Trophoblast cell (in vitro differentiated cells and primary cell): Measurements from ENCODE around the gene SIK3.

Experiments
- DNase-seq, 2 donors: peaks; one replicate each; pipeline ENCODE4 v3.0.0-alpha.2; 2016
- H2AFZ ChIP-seq: 2 replicates; pipeline ENCODE4 v1.6.1; 2013; ENCODE audit warnings: low read length, moderate library complexity, mild to moderate bottlenecking; ENCODE audit not compliant: insufficient read depth, poor library complexity
- H2AK5ac ChIP-seq: 2 replicates; pipeline ENCODE4 v1.6.1; 2013; ENCODE audit warnings: mild to moderate bottlenecking, low read length
- H2BK120ac ChIP-seq: 2 replicates; pipeline ENCODE4 v1.6.1; 2013; ENCODE audit warnings: low read length, mild to moderate bottlenecking, moderate library complexity; ENCODE audit not compliant: insufficient read depth, poor library complexity
- H2BK12ac ChIP-seq: 2 replicates; pipeline ENCODE4 v1.6.1; 2013; ENCODE audit warnings: mild to moderate bottlenecking, low read length, moderate library complexity
- H2BK5ac ChIP-seq: 2 replicates; pipeline ENCODE4 v1.6.1; 2013; ENCODE audit warnings: low read length, low read depth, moderate library complexity, mild to moderate bottlenecking; ENCODE audit not compliant: poor library complexity
- H3K14ac ChIP-seq: 2 replicates; pipeline ENCODE4 v1.6.1; 2013; ENCODE audit warnings: mild to moderate bottlenecking, low read length
- H3K18ac ChIP-seq: 2 replicates; pipeline ENCODE4 v1.6.1; 2013; ENCODE audit warnings: mild to moderate bottlenecking, low read length
- H3K23ac ChIP-seq: 2 replicates; pipeline ENCODE4 v1.6.1; 2013; ENCODE audit warnings: low read length
- H3K27ac ChIP-seq: 2 replicates; pipeline ENCODE4 v1.5.1; 2013; ENCODE audit warnings: low read depth, mild to moderate bottlenecking, inconsistent platforms, low read length, moderate library complexity
- H3K27me3 ChIP-seq: 2 replicates; pipeline ENCODE4 v1.6.1; 2013; ENCODE audit warnings: inconsistent platforms, mild to moderate bottlenecking, low read length, moderate library complexity; ENCODE audit not compliant: insufficient read depth
- H3K36me3 ChIP-seq, 2 experiments: 1 replicate in 1 of 2; 2 replicates in 1 of 2; pipeline ENCODE4 v1.6.1; 2013; ENCODE audit warnings: low read length in 2 of 2, mild to moderate bottlenecking in 2 of 2, moderate library complexity in 1 of 2; ENCODE audit not compliant: insufficient read depth in 2 of 2, control insufficient read depth in 1 of 2
- H3K4ac ChIP-seq: 2 replicates; pipeline ENCODE4 v1.6.1; 2013; ENCODE audit warnings: low read depth, mild to moderate bottlenecking, low read length, moderate library complexity
- H3K4me1 ChIP-seq, 2 experiments: 1 replicate in 1 of 2; 2 replicates in 1 of 2; pipeline ENCODE4 v1.6.1; 2013; ENCODE audit warnings: low read length in 2 of 2, mild to moderate bottlenecking in 2 of 2, moderate library complexity in 1 of 2; ENCODE audit not compliant: insufficient read depth in 2 of 2, control insufficient read depth in 1 of 2
- H3K4me2 ChIP-seq: 2 replicates; pipeline ENCODE4 v1.6.1; 2013; ENCODE audit warnings: inconsistent platforms, mild to moderate bottlenecking, low read length, moderate library complexity
- H3K4me3 ChIP-seq: 2 replicates; pipeline ENCODE4 v1.5.1; 2013; ENCODE audit warnings: mild to moderate bottlenecking, low read depth, low read length, inconsistent platforms
- H3K79me1 ChIP-seq: one replicate; pipeline ENCODE4 v1.6.1; 2013; ENCODE audit warnings: low read length
- H3K79me2 ChIP-seq: 2 replicates; pipeline ENCODE4 v1.6.1; 2013; ENCODE audit warnings: low read length, mild to moderate bottlenecking; ENCODE audit not compliant: control insufficient read depth, insufficient read depth, poor library complexity
- H3K9ac ChIP-seq: 2 replicates; pipeline ENCODE4 v1.6.1; 2013; ENCODE audit warnings: mild to moderate bottlenecking, low read length
- H3K9me3 ChIP-seq: 2 replicates; pipeline ENCODE4 v1.6.1; 2013; ENCODE audit warnings: low read depth, mild to moderate bottlenecking, control low read depth, inconsistent platforms, low read length; ENCODE audit not compliant: insufficient read depth
- H4K12ac ChIP-seq: 2 replicates; pipeline ENCODE4 v1.6.1; 2013; ENCODE audit warnings: low read depth, mild to moderate bottlenecking, low read length, moderate library complexity
- H4K8ac ChIP-seq: 2 replicates; pipeline ENCODE4 v1.6.1; 2013; ENCODE audit warnings: low read depth, mild to moderate bottlenecking, low read length, moderate library complexity
- H4K91ac ChIP-seq: one replicate; pipeline ENCODE4 v1.6.1; 2013; ENCODE audit warnings: low read depth, mild to moderate bottlenecking, low read length, moderate library complexity
- WGBS: extraction: QIAGEN DNeasy Blood & Tissue Kit; methylation state at CpG from one replicate; pipeline ENCODE4 v1.1.7; 2013; ENCODE audit warnings: missing lambda C conversion rate; ENCODE audit not compliant: insufficient read length, insufficient coverage; ENCODE audit errors: extremely low coverage; 5-methylcytosine and 5-hydroxymethylcytosine counted together

Gene SIK3

DNA sequence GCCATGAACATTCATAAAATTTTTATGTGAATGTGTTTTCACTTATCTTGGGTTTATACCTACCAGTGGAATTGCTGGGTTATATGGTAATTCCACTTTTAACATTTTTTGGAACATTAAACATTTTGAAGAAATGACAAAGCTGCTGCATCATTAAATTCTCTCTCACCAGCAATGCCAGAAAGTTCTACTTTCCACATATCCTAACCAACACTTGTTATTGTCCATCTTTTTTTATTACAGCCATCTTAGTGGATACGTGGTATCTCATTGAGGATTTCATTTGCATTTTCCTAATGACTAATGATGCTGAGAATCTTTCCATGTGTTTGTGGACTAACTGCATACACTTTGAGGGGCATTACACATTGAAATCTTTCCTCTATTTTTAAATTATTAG, 122.6 kb downstream of the SIK3 start:
- Histone ChIP-seq H2AK5ac (no peak overlapping the region), H3K9me3 (no peaks in the 10 kb centered on the region), H2BK120ac (no peak overlapping the region), H3K4me3 (no peak overlapping the region), H3K79me2 (no peaks in the 10 kb centered on the region), H3K4ac (no peak overlapping the region), H3K4me2 (no peak overlapping the region), H4K8ac (no peak overlapping the region), H3K36me3 (no peaks in the 10 kb centered on the region), H2AFZ (no peak overlapping the region), H3K4me1 (no peaks in the 10 kb centered on the region), H3K79me1 (no peaks in the 10 kb centered on the region), H3K27me3 (no peaks in the 10 kb centered on the region), H2BK12ac (no peak overlapping the region), H4K12ac (no peak overlapping the region), H3K27ac (no peak overlapping the region), H3K18ac (no peak overlapping the region), H3K23ac (no peak overlapping the region), H4K91ac (no peak overlapping the region), H3K14ac (no peak overlapping the region), H3K9ac (no peak overlapping the region), H2BK5ac (no peak overlapping the region)
- no CpG with 5 or more reads among the region's 1 CpG for WGBS
- no peak for DNase-seq

DNA sequence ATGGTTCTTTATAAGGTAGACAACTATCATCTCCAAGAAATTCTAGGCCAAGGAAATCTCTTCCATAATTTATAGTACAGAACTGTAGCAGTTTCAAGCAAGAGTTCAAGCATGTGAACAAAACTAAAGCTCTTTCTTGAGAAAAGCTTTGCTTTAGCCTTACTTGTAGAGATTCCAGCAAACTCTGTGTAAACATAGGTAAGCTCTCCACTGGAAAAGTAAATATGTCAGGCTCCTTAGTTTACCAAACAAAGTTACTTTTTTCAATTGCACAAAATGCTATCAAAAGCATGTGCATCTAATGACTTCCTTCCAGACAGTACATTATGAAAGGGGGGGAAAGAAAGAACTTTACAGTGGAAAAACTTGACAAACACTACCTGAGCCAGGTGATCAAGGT, 125.0 kb downstream of the SIK3 start:
- no peaks in the 10 kb centered on the region for H3K27me3 ChIP-seq
- H2AK5ac ChIP-seq: no peak overlapping the region
- no peak overlapping the region for H2BK12ac ChIP-seq
- no peaks in the 10 kb centered on the region for H3K9me3 ChIP-seq
- H3K4me2 ChIP-seq: no peak overlapping the region
- H4K91ac ChIP-seq: no peak overlapping the region
- no peaks in the 10 kb centered on the region for H3K36me3 ChIP-seq
- H4K12ac ChIP-seq: no peak overlapping the region
- H3K79me2 ChIP-seq: no peaks in the 10 kb centered on the region
- no peak overlapping the region for H3K9ac ChIP-seq
- H2BK5ac ChIP-seq: no peak overlapping the region
- DNase-seq: no peak
- H3K23ac ChIP-seq: no peak overlapping the region
- H3K18ac ChIP-seq: no peak overlapping the region
- no peak overlapping the region for H3K4ac ChIP-seq
- H3K4me1 ChIP-seq: no peaks in the 10 kb centered on the region
- no peak overlapping the region for H2AFZ ChIP-seq
- H4K8ac ChIP-seq: no peak overlapping the region
- H3K4me3 ChIP-seq: no peak overlapping the region
- H2BK120ac ChIP-seq: no peak overlapping the region
- H3K79me1 ChIP-seq: no peaks in the 10 kb centered on the region
- no peak overlapping the region for H3K14ac ChIP-seq
- H3K27ac ChIP-seq: no peak overlapping the region

DNA sequence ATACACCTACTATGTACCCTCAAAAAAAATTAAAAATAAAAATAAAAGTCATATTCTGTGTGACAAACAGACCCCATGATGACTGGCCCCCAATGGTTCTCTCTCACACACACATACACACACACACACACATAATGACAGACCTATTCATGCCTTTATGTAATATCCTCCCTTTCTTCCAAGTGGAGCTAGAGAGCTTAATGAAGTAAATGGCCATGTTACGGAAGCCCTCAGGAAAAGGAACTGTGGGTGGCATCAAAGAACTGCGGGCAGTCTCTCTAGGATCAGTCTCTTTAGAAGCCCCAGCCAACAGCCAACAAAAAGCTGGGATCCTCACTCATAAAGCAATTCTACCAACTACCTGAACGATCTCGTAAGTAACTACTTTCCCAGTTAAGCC, 125.5 kb downstream of the SIK3 start:
- Histone ChIP-seq H2BK120ac (no peak overlapping the region), H3K79me2 (no peaks in the 10 kb centered on the region), H2BK5ac (no peak overlapping the region), H3K27me3 (no peaks in the 10 kb centered on the region), H2AK5ac (no peak overlapping the region), H3K4me1 (no peaks in the 10 kb centered on the region), H3K4ac (no peak overlapping the region), H3K4me3 (no peak overlapping the region), H2BK12ac (no peak overlapping the region), H3K14ac (no peak overlapping the region), H3K18ac (no peak overlapping the region), H4K12ac (no peak overlapping the region), H3K27ac (no peak overlapping the region), H2AFZ (no peak overlapping the region), H3K4me2 (no peak overlapping the region), H3K79me1 (no peaks in the 10 kb centered on the region), H3K23ac (no peak overlapping the region), H3K9me3 (no peaks in the 10 kb centered on the region), H4K91ac (no peak overlapping the region), H3K9ac (no peak overlapping the region), H4K8ac (no peak overlapping the region), H3K36me3 (no peaks in the 10 kb centered on the region)
- WGBS: no CpG with 5 or more reads among the region's 4 CpGs
- DNase-seq: no peak

DNA sequence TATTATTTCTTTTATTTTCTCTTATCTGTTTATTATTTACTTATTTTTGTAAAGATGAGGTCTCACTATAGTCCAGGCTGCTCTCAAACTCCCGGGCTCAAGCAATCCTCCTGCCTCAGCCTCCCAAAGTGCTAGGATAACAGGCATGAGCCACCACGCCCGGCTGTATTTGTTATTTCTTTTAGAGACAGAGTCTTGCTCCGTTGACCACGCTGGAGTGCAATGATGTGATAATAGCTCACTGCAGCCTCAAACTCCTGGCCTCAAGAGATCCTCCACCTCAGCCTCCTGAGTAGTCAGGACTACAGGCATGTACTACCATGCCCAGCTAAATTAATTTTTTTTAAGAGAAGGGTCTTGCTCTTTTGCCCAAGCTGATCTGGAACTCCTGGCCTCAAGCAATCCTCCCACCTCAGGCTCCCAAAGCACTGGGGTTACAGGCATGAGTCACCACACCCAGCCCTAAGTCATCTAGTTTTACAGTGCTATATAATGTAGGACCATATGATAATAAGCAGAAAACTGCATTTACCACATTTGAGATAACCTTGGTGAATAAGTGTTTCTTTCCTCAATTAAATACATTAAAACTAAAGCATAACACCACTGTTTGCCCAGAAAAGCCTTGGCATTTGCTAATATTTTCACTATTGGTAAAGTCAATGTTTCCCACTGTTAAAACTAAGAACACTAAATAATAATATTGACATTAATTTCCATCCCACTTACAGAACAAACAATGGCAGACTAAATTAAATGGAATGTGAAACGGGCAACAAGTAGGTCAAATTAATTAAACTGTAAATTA, 127.5 kb downstream of the SIK3 start:
- Histone ChIP-seq H3K9me3 (no peaks in the 10 kb centered on the region), H3K79me2 (no peaks in the 10 kb centered on the region), H2BK120ac (no peak overlapping the region), H3K4me2 (no peak overlapping the region), H3K27ac (no peak overlapping the region), H3K18ac (no peak overlapping the region), H3K27me3 (no peaks in the 10 kb centered on the region), H3K79me1 (no peaks in the 10 kb centered on the region), H4K91ac (no peak overlapping the region), H3K36me3 (no peaks in the 10 kb centered on the region), H3K4me1 (no peaks in the 10 kb centered on the region), H3K4ac (no peak overlapping the region), H2AFZ (no peak overlapping the region), H4K12ac (no peak overlapping the region), H3K14ac (no peak overlapping the region), H3K4me3 (no peak overlapping the region), H2BK12ac (no peak overlapping the region), H4K8ac (no peak overlapping the region), H3K9ac (no peak overlapping the region), H2BK5ac (no peak overlapping the region), H3K23ac (no peak overlapping the region), H2AK5ac (no peak overlapping the region)
- DNase-seq: no peak
- WGBS: no CpG with 5 or more reads among the region's 6 CpGs
